ENCODE results near the gene CBLN3.

CBLN3 gene

GRCh38 chr14:24378981-24379906 is 50.2 kb downstream of the CBLN3 start:
- DNase-seq, result peak; percentile 69

GRCh38 chr14:24378327-24378726 is 51.1 kb downstream of the CBLN3 start:
- no peak for DNase-seq

GRCh38 chr14:24377657-24378056 is 51.8 kb downstream of the CBLN3 start:
- DNase-seq, result peak; percentile 51

GRCh38 chr14:24377126-24377525 is 52.3 kb downstream of the CBLN3 start:
- no peak for DNase-seq

All from NCI-H69 (cell line).